ENCODE measurements around the gene ZNF460.

- no peak for TF ChIP-seq JUND (IDR thresholded peaks at IDR 0.05; ENCODE audit: low read length)
- TF ChIP-seq, protein P1, sequence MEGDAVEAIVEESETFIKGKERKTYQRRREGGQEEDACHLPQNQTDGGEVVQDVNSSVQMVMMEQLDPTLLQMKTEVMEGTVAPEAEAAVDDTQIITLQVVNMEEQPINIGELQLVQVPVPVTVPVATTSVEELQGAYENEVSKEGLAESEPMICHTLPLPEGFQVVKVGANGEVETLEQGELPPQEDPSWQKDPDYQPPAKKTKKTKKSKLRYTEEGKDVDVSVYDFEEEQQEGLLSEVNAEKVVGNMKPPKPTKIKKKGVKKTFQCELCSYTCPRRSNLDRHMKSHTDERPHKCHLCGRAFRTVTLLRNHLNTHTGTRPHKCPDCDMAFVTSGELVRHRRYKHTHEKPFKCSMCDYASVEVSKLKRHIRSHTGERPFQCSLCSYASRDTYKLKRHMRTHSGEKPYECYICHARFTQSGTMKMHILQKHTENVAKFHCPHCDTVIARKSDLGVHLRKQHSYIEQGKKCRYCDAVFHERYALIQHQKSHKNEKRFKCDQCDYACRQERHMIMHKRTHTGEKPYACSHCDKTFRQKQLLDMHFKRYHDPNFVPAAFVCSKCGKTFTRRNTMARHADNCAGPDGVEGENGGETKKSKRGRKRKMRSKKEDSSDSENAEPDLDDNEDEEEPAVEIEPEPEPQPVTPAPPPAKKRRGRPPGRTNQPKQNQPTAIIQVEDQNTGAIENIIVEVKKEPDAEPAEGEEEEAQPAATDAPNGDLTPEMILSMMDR (IDR thresholded peaks at IDR 0.05; ENCODE audit: control extremely low read depth in 1 of 3, insufficient read depth in 1 of 3, low read depth in 1 of 3, low read length in 3 of 3) = no peak
These were observed 7.3 kb upstream of the ZNF460 start for GRCh38 chr19:57273014-57273413.
